SK-N-SH (cell line): ENCODE measurements around the gene SEMA4D. TPM values are rescaled to one million over a fixed set of nuclear protein-coding genes. Genes with fewer than 3 reads are reported as not detected.
A peak's percentile ranks its signal among the peaks of the same experiment; 100 is the strongest.

Experiments used
- CTCF ChIA-PET: fragments of 300-600, 350-600 bp; formaldehyde crosslinking; extraction: SDS; loops from one replicate; lab custom pipeline; 2021; lab: Yijun Ruan, JAX
- POLR2A ChIA-PET: fragments of 350-600 bp; sonication (Branson Sonifier 250); formaldehyde crosslinking; extraction: SDS; loops from one replicate; lab custom pipeline; 2020; ENCODE audit warnings: antibody characterized with exemption, inconsistent platforms; lab: Yijun Ruan, JAX
- DNase-seq: peaks from one replicate; pipeline ENCODE4 v3.0.0; 2012
- H2AFZ ChIP-seq: fragments of 200-600 bp; sonication (generic); 2 replicates; pipeline ENCODE4 v1.8.1; 2016; ENCODE audit warnings: antibody characterized with exemption, mild to moderate bottlenecking, low read depth
- H3F3A ChIP-seq: fragments of 200-600 bp; sonication (generic); replicated peaks from 2 replicates; pipeline ENCODE3; 2016; ENCODE audit warnings: antibody characterized with exemption, mild to moderate bottlenecking; ENCODE audit not compliant: insufficient read depth
- H3K27ac ChIP-seq, 2 experiments: fragments of 200-500 bp in 1 of 2; fragments of 200-600 bp in 1 of 2; sonication (Bioruptor generic) in 1 of 2; sonication (generic), shearing (Covaris generic) in 1 of 2; 2 replicates each; pipeline versions ENCODE4 v1.5.1 to v1.6.1; 2014 to 2016; ENCODE audit warnings: low read depth in 2 of 2, inconsistent platforms in 1 of 2, low read length in 1 of 2, mild to moderate bottlenecking in 1 of 2, mixed read lengths in 1 of 2
- H3K27me3 ChIP-seq: fragments of 200-600 bp; sonication (generic), shearing (Covaris generic); 2 replicates; pipeline ENCODE4 v1.6.1; 2016; ENCODE audit warnings: mixed run types; ENCODE audit not compliant: insufficient read depth
- H3K36me3 ChIP-seq, 2 experiments: fragments of 200-500 bp in 1 of 2; fragments of 200-600 bp in 1 of 2; sonication (Bioruptor generic) in 1 of 2; sonication (generic) in 1 of 2; replicated peaks in 1 of 2; 2 replicates each; pipeline versions ENCODE3 to v1.5.1; 2014 to 2016; ENCODE audit warnings: low read length in 1 of 2, mild to moderate bottlenecking in 1 of 2; ENCODE audit not compliant: insufficient read depth in 2 of 2, control insufficient read depth in 1 of 2
- H3K4me1 ChIP-seq, 2 experiments: fragments of 200-500 bp in 1 of 2; fragments of 200-600 bp in 1 of 2; sonication (Bioruptor generic) in 1 of 2; sonication (generic), shearing (Covaris generic) in 1 of 2; 2 replicates each; pipeline versions ENCODE4 v1.5.1 to v1.6.1; 2014 to 2016; ENCODE audit warnings: low read depth in 1 of 2, low read length in 1 of 2, mixed run types in 1 of 2; ENCODE audit not compliant: insufficient read depth in 2 of 2, control insufficient read depth in 1 of 2
- H3K4me2 ChIP-seq: fragments of 200-600 bp; sonication (generic), shearing (Covaris generic); 2 replicates; pipeline ENCODE4 v1.6.1; 2017; ENCODE audit warnings: mixed run types
- H3K4me3 ChIP-seq, 2 experiments: fragments of 200-500 bp in 1 of 2; fragments of 200-600 bp in 1 of 2; sonication (Bioruptor generic) in 1 of 2; sonication (generic), shearing (Covaris generic) in 1 of 2; 2 replicates each; pipeline versions ENCODE4 v1.5.1 to v1.8.1; 2014 to 2016; ENCODE audit warnings: low read depth in 2 of 2, inconsistent platforms in 1 of 2, low read length in 1 of 2, mild to moderate bottlenecking in 1 of 2, mixed read lengths in 1 of 2, moderate library complexity in 1 of 2
- H3K79me2 ChIP-seq: fragments of 200-600 bp; sonication (generic); 2 replicates; pipeline ENCODE4 v1.8.1; 2017; ENCODE audit warnings: mild to moderate bottlenecking; ENCODE audit not compliant: insufficient read depth
- H3K9ac ChIP-seq: fragments of 200-600 bp; sonication (generic); 2 replicates; pipeline ENCODE4 v1.6.1; 2017; ENCODE audit warnings: mixed run types
- H3K9me2 ChIP-seq: fragments of 200-600 bp; sonication (generic); 2 replicates; pipeline ENCODE4 v1.6.1; 2017; ENCODE audit warnings: mixed run types
- H3K9me3 ChIP-seq: fragments of 200-600 bp; sonication (generic); 2 replicates; pipeline ENCODE4 v1.6.1; 2017; ENCODE audit warnings: mixed run types, mild to moderate bottlenecking, moderate library complexity
- H4K20me1 ChIP-seq: fragments of 200-600 bp; sonication (generic); 2 replicates; pipeline ENCODE4 v1.6.1; 2017; ENCODE audit warnings: mild to moderate bottlenecking, mixed run types; ENCODE audit not compliant: insufficient read depth
- FOXM1 ChIP-seq: IDR thresholded peaks from 2 replicates; pipeline ENCODE4 v1.4.0; 2012; ENCODE audit warnings: low read depth, mild to moderate bottlenecking
- NFIC ChIP-seq: IDR thresholded peaks from 2 replicates; pipeline ENCODE4 v1.4.0; 2012; ENCODE audit warnings: borderline replicate concordance
- PBX3 ChIP-seq: IDR thresholded peaks from 2 replicates; pipeline ENCODE4; 2012
- RCOR1 ChIP-seq: fragments of 150-350 bp; IDR thresholded peaks from 2 replicates; pipeline ENCODE4 v1.6.1; 2017; ENCODE audit warnings: antibody characterized with exemption, low read length
- TAF1 ChIP-seq: IDR thresholded peaks from 2 replicates; pipeline ENCODE4 v1.6.1; 2012; ENCODE audit warnings: low read depth, mild to moderate bottlenecking, low read length, moderate library complexity, borderline replicate concordance
- ZBTB33 ChIP-seq: IDR thresholded peaks from 2 replicates; pipeline ENCODE4 v1.4.0; 2012; ENCODE audit warnings: low read depth, borderline replicate concordance
- WGBS: methylation state at CpG from one replicate; pipeline ENCODE4 v1.1.6; 2017; ENCODE audit warnings: low lambda C conversion rate; 5-methylcytosine and 5-hydroxymethylcytosine counted together
- polyA plus RNA-seq, 3 experiments: library from polyadenylated mRNA; depleted of rRNA; stranded (reverse); fragments of >200 nt; gene quantifications; 2 replicates each; pipeline ENCODE4 v1.2.3, GENCODE V29; 2012
- TF ChIP-seq, protein P1 (sequence below): IDR thresholded peaks from 2 replicates; pipeline ENCODE4 v1.6.1; 2012; ENCODE audit warnings: mild to moderate bottlenecking, low read depth, low read length, moderate library complexity

SEMA4D gene
- polyA plus RNA-seq, 1 of the 3 experiments (the other 2 are of a cell fraction), result 4.8 TPM

- Histone ChIP-seq H3K27me3 (no peaks in the 10 kb centered on the region), H3K4me2 (no peak overlapping the region), H3K9ac (no peak overlapping the region), H4K20me1 (no peaks in the 10 kb centered on the region), H2AFZ (no peak overlapping the region), H3K27ac (no peak overlapping the region)
- no peak for DNase-seq
- POLR2A ChIA-PET, result no interaction called here
- CTCF ChIA-PET, result interaction anchor here (0.6 to 1.2 kb wide), 3 partner anchors 14 to 1358 kb away, joined by 3 to 4 read pairs (median 3); no protein-coding TSS in a partner anchor
- TF ChIP-seq PBX3 (no peak), ZBTB33 (no peak)
- TF ChIP-seq, protein P1, sequence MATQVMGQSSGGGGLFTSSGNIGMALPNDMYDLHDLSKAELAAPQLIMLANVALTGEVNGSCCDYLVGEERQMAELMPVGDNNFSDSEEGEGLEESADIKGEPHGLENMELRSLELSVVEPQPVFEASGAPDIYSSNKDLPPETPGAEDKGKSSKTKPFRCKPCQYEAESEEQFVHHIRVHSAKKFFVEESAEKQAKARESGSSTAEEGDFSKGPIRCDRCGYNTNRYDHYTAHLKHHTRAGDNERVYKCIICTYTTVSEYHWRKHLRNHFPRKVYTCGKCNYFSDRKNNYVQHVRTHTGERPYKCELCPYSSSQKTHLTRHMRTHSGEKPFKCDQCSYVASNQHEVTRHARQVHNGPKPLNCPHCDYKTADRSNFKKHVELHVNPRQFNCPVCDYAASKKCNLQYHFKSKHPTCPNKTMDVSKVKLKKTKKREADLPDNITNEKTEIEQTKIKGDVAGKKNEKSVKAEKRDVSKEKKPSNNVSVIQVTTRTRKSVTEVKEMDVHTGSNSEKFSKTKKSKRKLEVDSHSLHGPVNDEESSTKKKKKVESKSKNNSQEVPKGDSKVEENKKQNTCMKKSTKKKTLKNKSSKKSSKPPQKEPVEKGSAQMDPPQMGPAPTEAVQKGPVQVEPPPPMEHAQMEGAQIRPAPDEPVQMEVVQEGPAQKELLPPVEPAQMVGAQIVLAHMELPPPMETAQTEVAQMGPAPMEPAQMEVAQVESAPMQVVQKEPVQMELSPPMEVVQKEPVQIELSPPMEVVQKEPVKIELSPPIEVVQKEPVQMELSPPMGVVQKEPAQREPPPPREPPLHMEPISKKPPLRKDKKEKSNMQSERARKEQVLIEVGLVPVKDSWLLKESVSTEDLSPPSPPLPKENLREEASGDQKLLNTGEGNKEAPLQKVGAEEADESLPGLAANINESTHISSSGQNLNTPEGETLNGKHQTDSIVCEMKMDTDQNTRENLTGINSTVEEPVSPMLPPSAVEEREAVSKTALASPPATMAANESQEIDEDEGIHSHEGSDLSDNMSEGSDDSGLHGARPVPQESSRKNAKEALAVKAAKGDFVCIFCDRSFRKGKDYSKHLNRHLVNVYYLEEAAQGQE, result no peak
- TF ChIP-seq, all 33 proteins: peak for 0
- Histone ChIP-seq H3K36me3 (no peaks in the 10 kb centered on the region), H3F3A (no peaks in the 10 kb centered on the region), H3K9me3 (no peaks in the 10 kb centered on the region), H3K4me3 (no peak overlapping the region), H3K4me1 (peaks cover 0 to 30% of the 10 kb centered on the region in 2 experiments; a peak in 1 of 4 replicates), H3K9me2 (no peaks in the 10 kb centered on the region), H3K79me2 (no peaks in the 10 kb centered on the region)
- WGBS, result 92% methylated on average over 17 of the region's 17 CpGs
These were observed 48.6 kb downstream of the SEMA4D start for GRCh38 chr9:89449261-89449671.

DNA sequence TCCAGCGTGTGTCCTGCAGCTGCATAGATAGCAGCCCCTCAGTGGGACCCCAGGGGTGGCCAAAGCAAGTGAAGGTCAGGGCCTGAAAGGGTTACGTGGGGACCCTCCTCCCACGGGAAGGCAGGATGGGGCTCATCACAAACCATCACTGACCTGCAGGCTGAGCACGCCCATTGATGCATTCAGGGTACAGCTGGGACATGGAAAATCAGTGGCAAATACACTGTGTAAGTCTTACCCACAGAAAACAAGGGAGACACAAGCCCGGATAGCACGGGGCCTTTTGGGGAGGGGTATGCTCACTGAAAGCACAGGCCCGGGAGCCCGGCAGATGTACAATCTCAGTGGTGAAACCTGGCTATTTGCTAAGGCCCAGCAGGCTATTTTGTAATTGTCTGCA, 49.1 kb downstream of the SEMA4D start:
- Histone ChIP-seq H4K20me1 (no peaks in the 10 kb centered on the region), H3K4me3 (no peak overlapping the region), H3K36me3 (no peaks in the 10 kb centered on the region), H3K79me2 (no peaks in the 10 kb centered on the region), H3K9ac (no peak overlapping the region), H3K9me3 (no peaks in the 10 kb centered on the region), H3F3A (no peaks in the 10 kb centered on the region), H3K4me2 (no peak overlapping the region), H3K27me3 (no peaks in the 10 kb centered on the region), H3K27ac (peak overlapping the region in 1 of 2 experiments; percentile 22; a peak in 1 of 4 replicates)
- POLR2A ChIA-PET, result no interaction called here
- CTCF ChIA-PET, result interaction anchor here (0.9 to 1.6 kb wide), 2 partner anchors 20 to 100 kb away, joined by 3 to 4 read pairs; no protein-coding TSS in a partner anchor
- WGBS, result 87% methylated on average over 6 of the region's 8 CpGs
- DNase-seq, result peak; percentile 59
- TF ChIP-seq FOXM1 (no peak), TAF1 (no peak), RCOR1 (no peak), NFIC (no peak)
- TF ChIP-seq, all 33 proteins: peak for 0
- H3K9me2 ChIP-seq, result no peaks in the 10 kb centered on the region
- peaks cover 0 to 31% of the 10 kb centered on the region in 2 experiments; a peak in 1 of 4 replicates for H3K4me1 ChIP-seq
- no peak overlapping the region for H2AFZ ChIP-seq
